HG03432 (cell line): ENCODE data around the gene STXBP1.

Source experiments
- ATAC-seq: cut with Tn5 transposase; IDR thresholded peaks from one replicate; pipeline ENCODE4 v1.9.1; 2021; ENCODE audit warnings: mild to moderate bottlenecking, moderate library complexity; ENCODE audit not compliant: unreplicated experiment

Gene STXBP1

GRCh38 chr9:127651697-127652610, 39.9 kb downstream of the STXBP1 start:
- ATAC-seq: no peak

GRCh38 chr9:127652733-127653132, 40.7 kb downstream of the STXBP1 start:
- no peak for ATAC-seq

GRCh38 chr9:127654619-127655018, 42.5 kb downstream of the STXBP1 start:
- ATAC-seq: no peak

GRCh38 chr9:127658428-127658827, 46.4 kb downstream of the STXBP1 start:
- ATAC-seq: no peak

- ATAC-seq: no peak
Observed at GRCh38 chr9:127660886-127661741, 49.0 kb downstream of the STXBP1 start.

GRCh38 chr9:127662617-127663016, 50.5 kb downstream of the STXBP1 start:
- no peak for ATAC-seq

- ATAC-seq: no peak
Observed at GRCh38 chr9:127664324-127664677, 52.2 kb downstream of the STXBP1 start.

- no peak for ATAC-seq
Observed at GRCh38 chr9:127664678-127665507, 52.8 kb downstream of the STXBP1 start.

GRCh38 chr9:127667127-127667844, 55.2 kb downstream of the STXBP1 start:
- no peak for ATAC-seq

- no peak for ATAC-seq
Observed at GRCh38 chr9:127667906-127668305, 55.8 kb downstream of the STXBP1 start.

GRCh38 chr9:127673234-127673633, 61.2 kb downstream of the STXBP1 start:
- no peak for ATAC-seq

GRCh38 chr9:127676638-127677037, 64.6 kb downstream of the STXBP1 start:
- no peak for ATAC-seq

GRCh38 chr9:127679506-127679905, 67.4 kb downstream of the STXBP1 start:
- ATAC-seq: no peak

GRCh38 chr9:127680226-127680625, 68.1 kb downstream of the STXBP1 start:
- no peak for ATAC-seq

GRCh38 chr9:127680846-127681245, 68.8 kb downstream of the STXBP1 start:
- no peak for ATAC-seq

GRCh38 chr9:127682351-127683136, 70.5 kb downstream of the STXBP1 start:
- ATAC-seq: no peak

- no peak for ATAC-seq
Observed at GRCh38 chr9:127683723-127684122, 71.6 kb downstream of the STXBP1 start.

- ATAC-seq: no peak
Observed at GRCh38 chr9:127684576-127684975, 72.5 kb downstream of the STXBP1 start.
